Medulla oblongata (tissue), 1 donor: ENCODE measurements around the gene POU2F1.

ENCODE experiments used
- DNase-seq: peaks from one replicate; pipeline ENCODE4 v3.0.0-alpha.2; 2015; ENCODE audit errors: extremely low spot score

Gene POU2F1

DNA sequence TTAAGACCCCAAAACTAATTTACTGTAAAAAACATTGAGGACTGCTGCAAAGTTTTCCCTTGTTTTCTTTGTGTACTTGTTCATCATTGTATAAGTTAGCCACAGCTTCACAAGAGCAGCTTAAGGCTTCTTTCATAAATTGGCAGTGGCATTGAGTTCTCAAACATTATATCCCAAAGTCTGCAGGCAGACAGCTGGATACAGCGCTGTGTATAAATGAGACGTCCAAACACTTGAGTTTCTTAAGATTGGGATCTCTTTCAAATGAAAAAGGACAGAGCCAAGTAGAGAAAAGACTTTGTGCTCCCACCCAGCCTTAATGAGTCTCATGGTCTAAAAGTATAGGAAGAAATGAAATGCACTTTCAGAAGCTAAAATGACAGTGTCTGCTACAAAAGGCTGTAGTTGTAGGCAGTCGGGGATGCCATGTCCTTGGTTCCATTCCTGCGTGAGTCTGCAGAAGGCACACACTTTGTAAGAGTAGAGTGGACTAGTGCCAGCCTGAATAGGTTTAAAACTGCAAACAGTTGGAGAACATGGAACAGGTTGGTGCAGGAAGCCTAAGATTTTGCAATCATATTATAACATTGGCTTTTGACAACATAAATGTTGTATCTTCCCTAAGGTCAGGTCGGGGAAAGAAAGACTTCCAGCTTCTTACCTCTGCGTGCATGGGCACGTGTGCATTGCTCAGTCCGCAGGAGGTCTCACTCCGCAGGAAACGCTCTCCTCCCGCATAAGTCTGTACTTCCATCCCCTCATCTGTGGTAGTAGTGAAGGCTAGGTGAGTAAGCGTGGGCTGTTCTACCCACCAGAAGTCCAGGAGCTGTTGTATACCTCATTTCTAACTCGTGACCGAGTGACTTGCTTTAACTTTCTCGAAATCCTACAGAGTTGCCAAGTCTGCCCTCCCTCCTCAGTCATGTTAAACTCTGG lies 203.3 kb downstream of the POU2F1 start:
- DNase-seq: no peak

DNA sequence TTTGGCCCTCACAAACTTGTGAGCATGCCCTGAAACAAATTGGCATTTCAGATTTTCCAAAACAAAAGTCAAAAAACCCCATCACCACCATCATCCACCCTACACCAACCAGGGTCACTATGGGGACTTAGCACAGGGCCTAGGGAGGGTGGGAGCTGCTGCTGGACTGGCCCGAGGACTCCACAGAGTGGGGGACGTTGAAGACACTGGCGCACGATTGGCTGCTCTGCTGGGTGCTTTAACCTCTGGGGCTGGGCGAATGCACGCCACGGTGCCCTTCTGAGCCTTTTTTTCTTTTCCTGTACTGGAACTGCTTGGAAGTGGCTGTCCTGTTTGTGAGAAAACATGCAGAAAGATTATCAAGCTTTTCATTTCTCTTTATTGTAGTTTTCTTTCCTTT lies 204.8 kb downstream of the POU2F1 start:
- DNase-seq: no peak

DNA sequence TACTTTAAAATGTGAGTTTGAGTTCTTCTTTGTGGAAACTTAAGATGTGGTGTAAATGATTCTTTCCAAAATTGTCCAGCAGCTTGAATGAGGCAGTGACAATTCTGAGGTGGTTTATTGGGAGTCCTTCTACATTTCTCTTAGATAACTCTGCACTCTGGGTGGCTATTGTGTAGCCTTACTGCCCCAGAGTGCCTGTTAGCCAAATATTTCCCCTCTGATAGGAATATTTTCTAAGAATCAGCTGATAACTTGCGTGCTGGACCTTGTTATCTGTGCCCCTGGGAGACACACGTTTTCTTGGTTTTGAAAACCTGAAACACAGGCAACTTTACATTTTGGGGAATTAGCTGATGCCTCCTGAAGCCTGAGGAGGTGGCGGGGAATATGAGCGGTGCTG lies 206.0 kb downstream of the POU2F1 start:
- DNase-seq: no peak

DNA sequence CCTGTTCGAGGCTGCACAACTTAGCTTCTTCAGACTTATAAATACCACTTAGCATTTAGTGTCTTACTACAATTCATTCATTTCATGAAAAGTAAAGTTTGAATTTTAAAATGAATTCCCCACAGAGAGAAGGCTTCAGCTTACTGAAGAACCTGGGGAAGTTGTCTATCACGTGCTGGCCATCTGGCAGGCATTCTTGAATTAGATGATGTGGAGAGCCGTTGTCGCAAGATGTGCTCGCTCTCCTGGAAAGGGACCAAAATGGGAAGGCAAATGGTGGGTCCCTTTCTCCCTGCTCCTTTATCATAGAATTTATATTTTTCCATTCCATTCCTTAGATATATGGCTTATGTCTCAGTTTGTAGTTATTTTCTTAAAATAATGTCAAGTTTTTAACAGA lies 207.2 kb downstream of the POU2F1 start:
- DNase-seq: no peak

DNA sequence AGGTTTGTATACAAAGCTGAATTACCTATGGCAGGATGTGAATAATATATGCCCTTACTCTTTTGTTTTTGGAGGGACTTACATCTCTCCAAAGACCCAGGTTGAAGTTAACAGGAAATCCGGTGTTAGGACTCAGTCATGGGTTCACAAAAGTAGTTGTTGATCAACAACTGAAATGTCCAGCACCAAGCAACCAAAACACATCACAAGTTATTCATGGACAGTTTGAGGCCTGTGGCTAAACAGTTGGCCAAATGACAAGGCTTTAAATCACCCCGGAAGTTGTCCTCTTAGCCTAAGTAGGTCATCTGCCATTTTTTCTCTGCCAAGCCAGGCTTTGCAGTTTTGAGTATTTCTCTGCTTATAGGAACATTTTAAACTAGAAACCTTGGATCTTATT lies 207.7 kb downstream of the POU2F1 start:
- DNase-seq: no peak

DNA sequence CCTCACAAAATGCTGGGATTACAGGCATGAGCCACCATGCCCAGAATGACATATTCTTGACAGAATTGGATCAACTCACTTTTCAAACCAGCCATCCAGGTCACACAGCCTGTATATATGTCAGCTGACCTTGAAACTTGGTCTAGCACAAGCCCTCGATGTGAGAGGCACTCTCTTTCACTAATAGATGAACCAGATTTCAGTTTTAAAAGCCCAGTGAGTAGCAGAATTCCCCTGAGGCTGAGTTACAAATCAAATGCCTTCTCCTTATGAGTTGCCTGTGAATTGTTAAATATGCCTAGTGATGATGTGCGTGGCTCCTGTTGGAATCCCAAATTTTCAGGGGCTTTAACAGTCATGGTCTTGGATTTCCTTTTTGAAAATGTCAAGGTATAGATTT lies 208.9 kb downstream of the POU2F1 start:
- no peak for DNase-seq

DNA sequence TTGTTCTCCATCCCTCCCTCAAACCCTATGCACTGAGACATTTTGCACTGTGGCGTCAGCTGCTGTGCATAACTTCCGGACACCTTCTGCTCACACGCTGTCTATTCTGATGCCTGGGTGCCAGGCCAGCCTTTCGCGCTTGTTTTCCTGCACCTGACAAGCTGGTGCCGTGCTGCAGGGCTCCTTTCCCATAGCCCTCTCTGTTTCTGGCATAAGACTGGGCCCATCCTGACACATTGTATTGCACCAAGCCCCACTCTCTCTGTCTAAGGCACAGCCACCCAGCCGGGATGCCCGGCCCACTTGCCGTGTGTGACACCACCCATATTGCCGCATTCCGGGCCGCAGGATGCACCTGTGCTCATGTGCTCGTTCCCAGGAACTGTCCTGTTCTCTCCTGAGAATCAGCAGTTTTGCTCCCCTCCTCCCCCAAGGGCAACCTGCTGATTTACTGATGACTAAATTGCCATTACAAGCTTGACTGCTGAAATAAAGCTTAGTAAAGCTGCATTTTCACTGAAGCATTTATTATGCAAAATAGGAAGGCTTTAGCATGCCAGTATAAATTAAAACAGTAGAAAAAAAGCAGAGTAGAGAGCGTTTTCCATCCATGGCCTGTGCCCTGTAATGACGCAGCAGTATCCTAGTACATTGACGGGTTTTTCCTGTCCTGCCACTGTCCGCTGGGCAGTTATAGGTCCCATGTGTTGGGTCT lies 209.6 kb downstream of the POU2F1 start:
- no peak for DNase-seq

DNA sequence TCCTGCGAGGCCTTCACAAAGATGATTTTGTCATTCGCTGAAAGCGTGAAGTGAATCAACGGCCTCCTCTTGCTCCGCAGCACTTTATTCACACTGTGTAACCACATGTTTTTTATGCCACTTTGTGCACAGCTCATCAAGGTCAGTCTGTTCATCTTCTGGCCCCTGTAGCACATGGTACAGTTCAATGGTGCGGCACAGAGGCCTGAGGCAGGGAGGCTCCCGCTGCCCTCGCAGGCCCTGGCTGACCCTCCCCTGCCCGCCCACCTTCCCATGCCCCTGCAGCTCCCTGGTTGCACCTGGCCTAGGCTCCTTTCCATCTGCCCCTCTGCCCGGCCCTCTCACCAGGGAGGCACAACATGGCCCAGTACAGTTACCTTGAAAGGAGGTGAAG lies 210.2 kb downstream of the POU2F1 start:
- no peak for DNase-seq

DNA sequence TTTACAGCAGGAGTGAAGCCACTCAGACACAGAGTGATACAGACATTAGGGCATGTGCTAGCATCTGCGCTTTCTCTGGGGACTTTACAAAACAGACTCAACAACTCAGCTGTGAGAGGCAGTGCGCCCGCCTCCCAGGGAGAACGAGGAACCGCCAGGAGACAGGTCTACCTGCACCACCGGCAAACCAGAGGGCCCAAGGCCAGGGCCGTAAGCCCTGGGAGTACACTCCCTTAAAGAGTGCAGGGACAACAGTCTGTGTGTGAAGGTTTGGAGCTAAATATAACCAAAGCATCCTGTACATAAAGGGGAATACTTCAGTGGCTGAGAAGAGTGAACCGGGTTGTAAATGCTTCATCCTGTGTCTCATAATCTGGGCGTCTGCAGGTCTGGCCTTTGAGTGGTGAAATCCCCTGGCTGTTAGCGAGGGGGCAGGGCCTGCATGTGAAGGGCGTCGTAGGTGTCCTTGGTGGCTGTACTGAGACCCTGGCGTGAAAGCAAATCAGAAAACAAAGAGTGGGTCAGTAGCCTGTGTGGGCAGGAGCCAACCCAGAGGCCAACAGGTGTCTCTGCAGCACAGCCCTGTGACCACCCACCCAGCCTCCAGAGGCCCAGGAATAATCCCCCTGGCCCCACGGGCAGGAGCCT lies 210.7 kb downstream of the POU2F1 start:
- DNase-seq: no peak

DNA sequence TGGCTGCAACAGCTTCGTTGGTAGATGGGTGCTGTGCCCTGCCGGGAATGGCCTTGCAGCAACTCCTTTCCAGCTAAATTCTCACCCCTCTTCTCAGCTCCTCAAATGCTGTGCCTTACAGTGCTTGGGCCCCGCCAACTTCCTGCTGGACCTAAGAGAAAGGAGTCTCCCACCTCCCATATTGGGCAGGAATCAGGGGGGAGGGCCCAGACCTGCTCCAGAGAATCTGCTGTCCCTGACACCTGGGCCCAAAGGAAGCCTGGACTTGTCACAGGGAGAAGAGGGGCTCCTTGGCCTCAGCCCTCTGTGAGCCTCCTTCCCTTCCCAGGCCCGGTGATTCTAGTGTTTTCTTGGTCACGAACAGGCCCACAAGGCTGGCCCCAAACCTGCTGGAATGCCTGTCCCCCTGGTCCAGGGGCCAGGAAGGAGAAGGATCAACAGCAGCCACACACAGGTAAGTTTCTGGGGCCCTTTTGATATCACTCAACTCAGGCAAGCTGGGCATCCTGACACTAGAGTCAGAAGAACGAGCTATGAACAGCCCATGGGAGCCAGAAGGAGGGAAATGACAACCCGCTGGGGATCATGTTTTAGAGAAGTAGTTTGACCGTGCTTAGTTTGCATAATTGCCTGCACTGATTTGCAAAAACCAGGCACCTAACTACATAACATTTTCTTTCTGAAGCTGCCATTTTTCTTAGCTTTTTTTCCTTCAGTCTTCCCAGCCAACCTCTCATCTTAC lies 211.4 kb downstream of the POU2F1 start:
- DNase-seq: no peak

DNA sequence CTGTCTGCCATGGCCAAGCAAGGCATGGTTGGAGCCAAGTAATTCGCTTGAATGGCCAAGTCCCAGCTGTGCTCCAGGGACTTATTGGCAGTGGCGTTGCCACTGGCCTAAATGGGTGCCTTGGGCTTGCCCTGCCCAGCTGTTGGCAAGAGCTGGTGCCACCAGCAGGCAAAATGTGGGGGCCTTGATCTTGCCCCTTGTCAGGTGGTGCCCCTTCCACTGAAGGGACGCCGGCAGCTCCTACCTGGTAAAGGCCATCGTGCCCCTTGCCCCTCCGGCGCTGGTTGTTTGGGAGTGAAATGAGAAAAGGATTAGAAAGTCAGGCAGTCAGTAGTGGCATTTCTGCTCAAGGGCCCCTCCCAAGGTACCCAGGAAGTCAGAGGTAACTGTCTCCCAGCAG lies 212.1 kb downstream of the POU2F1 start:
- DNase-seq: no peak

DNA sequence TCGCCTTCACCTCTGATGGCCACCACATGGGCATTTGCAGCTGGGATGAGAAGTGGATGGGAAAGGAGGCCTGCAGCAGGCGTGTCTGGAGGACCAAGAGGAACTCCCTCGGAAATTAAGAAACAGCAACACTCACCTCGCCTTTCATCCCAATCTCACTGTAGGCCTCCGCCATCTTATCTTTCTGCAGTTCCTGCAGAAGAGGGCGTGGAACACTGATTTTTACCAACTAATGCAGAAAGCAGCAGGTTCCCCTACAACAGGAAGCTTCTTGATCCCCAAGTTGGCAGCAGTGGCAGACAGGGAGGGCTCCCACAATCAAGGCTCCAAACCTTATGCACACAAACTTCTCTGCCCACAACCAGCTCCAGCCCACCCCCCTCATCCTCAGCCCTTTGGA lies 213.2 kb downstream of the POU2F1 start:
- DNase-seq: no peak

DNA sequence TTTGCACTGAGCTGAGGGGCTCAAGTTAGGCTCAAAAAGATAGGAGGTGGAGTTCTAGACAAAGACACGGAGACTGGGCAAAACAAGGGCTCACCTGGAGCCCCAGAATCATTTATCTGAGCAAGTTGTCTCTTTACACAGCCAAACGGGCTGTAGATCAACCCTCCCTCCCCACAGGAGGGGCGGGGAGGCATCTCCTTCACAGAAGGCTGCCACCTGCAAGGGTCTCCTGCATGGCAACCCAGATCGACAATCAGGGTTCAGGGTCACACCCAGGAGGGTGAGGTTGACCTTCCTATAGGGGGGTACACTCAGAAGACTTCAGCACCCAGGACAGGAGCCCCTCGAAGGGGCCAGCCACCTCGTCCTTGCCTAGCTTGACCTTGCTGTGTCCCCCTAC lies 213.6 kb downstream of the POU2F1 start:
- no peak for DNase-seq

DNA sequence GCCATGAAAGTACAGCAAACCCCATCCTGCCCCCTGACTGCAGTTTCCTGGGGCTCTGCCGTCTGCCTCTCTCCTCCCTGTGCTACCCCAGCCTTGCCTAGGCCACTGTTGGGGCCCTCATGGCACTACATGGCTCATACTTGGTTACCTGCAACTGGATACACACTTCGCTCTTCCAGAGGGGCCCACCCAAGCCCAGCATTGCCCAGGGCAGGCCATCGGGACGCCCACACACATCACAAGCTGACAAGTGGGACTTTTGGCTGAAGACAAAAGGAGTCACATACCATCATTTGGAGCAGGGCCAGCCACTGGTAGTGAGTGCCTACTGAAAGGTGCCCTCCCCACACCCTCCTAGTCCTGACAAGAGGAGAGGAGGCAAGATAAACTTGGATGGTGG lies 214.8 kb downstream of the POU2F1 start:
- no peak for DNase-seq

DNA sequence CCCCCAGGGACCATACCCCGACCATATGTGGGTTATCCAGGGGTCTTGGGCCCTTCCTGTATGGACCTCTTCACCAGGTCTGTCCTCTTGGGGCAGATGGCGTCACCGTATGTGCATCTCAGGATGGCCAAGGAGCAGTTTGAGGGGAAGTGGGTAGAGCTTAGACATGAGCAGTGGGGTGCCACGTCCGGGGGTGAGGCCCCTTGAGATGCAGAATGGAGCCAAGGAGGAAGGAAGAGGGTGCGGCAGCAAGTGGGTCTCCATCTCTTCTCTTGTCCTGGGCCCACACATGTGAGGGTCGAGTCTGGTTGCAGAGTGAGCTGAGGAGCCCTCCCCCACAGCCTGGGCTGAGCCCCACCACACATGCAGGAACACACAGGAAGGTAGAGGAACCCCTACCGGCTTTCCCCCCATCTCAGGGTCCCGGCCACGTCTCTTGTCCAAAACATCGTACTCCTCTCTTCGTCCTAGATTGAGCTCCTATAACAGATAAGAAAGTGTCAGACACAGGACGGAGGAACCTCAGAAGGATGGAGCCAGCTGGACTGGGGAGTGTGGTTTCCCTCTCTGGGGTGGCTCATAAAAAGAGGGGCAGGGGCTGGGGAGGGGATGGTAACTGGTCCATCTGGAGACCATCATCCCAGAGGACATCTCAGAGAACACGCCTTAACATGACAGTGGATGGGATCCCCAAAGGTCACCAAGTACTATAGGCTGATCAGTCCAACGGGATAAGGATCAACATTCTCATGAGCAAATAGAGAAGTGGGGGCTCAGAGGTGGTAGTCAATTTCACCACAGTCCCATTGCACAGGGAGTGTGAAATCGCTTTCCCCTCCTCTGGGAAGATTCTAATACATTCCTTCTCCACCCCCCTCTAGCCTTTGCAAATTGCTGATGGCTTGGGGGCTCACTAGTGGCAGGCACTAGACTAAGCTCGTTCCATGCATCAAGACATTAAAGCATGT lies 217.8 kb downstream of the POU2F1 start:
- DNase-seq: no peak

DNA sequence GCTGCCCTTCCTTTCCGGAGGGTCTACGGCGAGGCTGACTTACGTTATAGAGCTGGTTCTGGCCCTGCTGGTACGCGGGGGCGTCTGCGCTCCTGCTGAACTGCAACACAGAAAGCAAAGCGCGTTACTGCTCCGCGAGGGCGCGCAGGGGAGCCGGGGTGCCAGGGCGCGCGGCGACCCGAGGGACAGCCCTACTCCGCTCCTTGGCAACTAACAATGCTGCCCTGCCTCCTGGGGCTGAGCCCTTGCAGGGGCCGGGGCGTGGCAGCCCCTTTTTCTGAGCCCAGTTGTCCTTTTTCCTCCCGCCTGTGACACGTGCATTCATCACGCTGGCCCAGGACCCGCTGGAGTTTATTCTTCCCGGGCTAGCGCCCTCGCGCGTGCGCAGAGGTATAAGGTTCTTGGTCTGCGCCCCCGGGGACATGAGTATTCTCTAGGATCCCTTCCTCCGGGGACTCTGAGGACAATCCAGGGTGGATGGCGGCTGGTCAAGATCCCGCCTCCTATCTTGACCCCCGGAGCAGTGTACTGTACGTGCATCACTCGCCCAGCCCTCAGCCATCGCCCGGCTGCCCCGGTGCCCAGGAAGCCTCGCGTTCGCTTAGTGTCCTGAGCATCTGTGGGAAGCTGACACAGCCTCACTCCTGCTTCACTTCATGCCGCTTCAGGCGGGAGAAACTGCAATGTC lies 218.8 kb downstream of the POU2F1 start:
- DNase-seq: peak; percentile 42

DNA sequence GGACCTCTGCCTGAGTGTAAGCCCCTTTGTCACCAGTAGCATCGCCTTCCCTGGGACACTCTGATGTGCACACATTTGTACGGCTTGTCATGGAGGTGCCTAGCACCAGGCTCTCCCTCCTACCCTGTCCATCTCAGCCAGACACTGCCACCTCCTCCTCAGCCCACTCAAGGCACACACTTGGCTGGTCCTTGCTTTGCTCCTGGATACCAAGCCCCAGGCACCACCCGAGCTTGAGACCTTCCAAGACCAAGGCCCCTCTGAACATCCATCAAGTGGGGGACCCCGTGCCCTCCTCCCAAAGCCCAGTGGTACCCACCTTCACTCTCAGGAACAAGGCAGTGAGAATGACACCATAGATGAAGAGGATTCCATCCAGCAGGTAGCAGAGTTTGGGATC lies 219.7 kb downstream of the POU2F1 start:
- DNase-seq: no peak

DNA sequence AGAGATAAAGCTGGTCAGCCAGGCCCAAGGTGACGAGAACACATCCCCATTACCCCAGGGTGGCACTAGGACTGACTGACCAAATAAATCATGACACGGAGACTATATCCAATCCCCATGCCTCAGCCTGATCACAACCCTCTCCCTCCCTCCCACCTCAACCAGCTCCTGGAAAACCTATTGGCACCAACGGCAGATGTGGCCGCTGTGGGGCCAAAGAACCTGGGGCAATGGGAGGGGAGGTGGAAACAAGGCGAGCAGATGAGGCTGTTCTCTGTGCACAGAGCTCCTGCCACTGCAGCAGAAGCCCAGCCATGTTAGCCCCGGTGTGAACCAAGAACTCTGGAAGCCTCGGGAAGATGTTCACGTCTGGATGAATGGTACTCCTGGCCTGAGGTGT lies 220.1 kb downstream of the POU2F1 start:
- DNase-seq: no peak

DNA sequence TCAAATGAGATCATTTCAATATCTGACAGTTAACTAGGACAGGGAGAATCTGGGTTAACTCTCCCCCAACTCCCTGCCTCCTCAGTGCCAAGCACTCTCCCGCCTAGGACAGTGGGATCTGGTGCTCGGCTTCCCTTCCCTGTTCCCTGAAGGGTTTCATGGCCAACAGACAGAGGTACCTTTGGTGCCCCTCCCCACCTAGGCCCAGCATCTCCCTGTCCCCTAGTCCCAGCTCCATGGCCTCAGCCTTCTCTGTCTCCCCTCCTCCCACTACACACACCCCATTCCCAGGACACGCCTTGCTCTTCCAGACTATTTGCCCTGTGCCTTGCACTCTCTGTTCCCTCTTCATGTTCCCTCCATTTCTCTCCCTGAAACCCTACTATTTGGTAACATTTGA lies 220.5 kb downstream of the POU2F1 start:
- no peak for DNase-seq

DNA sequence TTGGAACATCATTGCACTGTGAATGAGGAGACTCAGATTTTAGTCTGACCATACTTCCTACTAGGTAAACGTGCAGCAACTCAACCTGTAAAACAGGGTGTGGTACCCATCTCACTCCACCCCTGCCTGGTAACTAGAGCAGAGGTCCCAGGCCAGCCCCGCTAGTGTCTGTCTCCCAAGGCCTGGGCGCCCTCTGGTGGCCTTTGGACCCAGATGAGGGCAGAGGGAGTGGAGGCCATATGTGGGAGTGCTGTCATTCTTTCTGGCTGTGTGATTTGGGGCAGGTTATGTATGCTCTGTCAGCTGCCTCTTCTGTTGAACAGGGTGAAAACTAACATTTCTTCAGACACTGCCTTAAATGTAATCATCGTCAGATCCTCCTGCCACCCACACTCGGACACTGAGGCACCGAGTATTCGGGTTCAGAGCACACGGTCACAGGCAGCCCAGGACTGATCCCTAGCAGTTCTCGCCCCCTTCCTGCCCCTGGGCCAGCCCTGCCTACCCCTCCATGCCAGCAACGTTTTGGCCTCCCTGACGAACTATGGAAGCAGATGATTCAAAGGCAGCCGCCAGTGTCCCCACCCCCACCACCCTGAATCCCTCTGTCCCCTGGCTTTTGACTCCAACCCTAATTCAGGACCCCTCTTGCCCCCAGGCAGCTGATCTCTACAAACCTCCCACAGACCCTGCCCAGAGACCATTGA lies 221.6 kb downstream of the POU2F1 start:
- DNase-seq: peak; percentile 90
